22Rv1 (cell line): ENCODE measurements around the gene LRBA.

ENCODE experiments used
- ZFX ChIP-seq: fragments of 450-650 bp; IDR thresholded peaks from 2 replicates; pipeline ENCODE4 v1.6.1; 2017; ENCODE audit warnings: antibody characterized with exemption, borderline replicate concordance
- TF ChIP-seq, protein P1 (sequence below): fragments of 450-650 bp; IDR thresholded peaks from 2 replicates; pipeline ENCODE4 v1.5.1; 2017; ENCODE audit warnings: mild to moderate bottlenecking

DNA sequence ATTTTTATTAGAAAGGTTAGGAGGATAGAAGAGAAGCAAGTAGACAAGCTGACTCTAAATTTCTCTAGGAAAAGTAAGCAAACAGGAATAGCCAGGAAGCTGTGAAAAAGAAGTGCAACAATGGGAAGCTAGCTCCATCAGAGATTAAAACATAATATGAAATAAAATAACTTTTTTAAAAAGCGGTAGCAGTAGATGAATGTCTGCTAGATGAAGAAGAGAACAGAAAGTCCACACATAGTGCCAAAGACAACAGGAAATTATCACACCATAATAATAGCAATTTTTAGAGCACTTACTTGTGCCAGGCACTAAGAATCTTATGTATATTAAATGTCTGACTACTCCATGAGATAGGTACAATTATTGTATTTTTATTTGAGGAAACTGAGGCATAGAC is 53.5 kb downstream of the LRBA start:
- TF ChIP-seq, protein P1, sequence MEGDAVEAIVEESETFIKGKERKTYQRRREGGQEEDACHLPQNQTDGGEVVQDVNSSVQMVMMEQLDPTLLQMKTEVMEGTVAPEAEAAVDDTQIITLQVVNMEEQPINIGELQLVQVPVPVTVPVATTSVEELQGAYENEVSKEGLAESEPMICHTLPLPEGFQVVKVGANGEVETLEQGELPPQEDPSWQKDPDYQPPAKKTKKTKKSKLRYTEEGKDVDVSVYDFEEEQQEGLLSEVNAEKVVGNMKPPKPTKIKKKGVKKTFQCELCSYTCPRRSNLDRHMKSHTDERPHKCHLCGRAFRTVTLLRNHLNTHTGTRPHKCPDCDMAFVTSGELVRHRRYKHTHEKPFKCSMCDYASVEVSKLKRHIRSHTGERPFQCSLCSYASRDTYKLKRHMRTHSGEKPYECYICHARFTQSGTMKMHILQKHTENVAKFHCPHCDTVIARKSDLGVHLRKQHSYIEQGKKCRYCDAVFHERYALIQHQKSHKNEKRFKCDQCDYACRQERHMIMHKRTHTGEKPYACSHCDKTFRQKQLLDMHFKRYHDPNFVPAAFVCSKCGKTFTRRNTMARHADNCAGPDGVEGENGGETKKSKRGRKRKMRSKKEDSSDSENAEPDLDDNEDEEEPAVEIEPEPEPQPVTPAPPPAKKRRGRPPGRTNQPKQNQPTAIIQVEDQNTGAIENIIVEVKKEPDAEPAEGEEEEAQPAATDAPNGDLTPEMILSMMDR = no peak
- TF ChIP-seq ZFX = no peak
